HG03025 (cell line): Measurements from ENCODE around the gene CHST3.
"Not testable (repeated sequence)": the region's sequence is repeated elsewhere in the genome, so short reads cannot be mapped to it uniquely, and the experiment has no call there.

Experiments used
- ATAC-seq: cut with Tn5 transposase; IDR thresholded peaks from one replicate; pipeline ENCODE4 v1.9.1; 2021; ENCODE audit warnings: mild to moderate bottlenecking, moderate library complexity; ENCODE audit not compliant: unreplicated experiment, low FRiP score

Gene CHST3

GRCh38 chr10:71972746-71973695, 8.8 kb downstream of the CHST3 start:
- ATAC-seq, result no peak

DNA sequence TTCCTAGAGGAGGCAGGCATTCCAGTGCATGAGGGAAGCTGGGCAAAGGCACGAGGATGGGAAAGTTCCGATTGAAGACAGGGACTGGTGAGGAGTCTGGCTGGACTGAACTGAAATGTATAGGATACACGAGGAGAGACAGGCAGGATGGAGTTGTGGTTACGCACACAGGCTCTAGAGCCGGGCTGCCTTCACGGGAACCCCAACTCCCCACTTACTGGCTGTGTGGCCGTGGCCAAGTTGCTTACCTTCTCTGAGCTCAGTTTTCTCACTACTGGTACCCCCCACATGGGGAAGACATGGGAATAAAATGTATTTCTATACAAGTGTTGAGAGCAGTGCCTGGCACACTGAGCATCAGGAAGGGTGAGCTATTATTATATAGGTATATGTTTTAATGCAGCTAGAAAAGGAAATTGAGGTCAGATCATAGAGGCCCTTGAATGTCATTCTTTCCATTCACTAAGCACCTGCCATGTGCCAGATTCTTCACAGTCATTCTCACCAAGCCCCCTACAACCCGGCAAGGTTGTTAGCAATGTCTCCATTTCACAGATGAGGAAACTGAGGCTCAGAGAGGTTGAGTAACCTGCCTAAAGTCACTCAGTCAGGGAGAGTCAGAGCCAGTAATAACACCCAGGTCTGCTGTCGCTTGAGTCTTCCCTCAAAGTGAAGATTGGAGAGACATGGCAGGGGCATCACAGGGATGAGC, 9.7 kb downstream of the CHST3 start:
- no peak for ATAC-seq

GRCh38 chr10:71974489-71975021, 10.4 kb downstream of the CHST3 start:
- ATAC-seq, result no peak

- ATAC-seq, result no peak
These were observed 11.1 kb downstream of the CHST3 start for GRCh38 chr10:71975087-71975870.

GRCh38 chr10:71975871-71976725, 11.9 kb downstream of the CHST3 start:
- no peak for ATAC-seq

GRCh38 chr10:71977614-71977903, 13.4 kb downstream of the CHST3 start:
- not testable (repeated sequence) for ATAC-seq

- ATAC-seq, result no peak
These were observed 14.3 kb downstream of the CHST3 start for GRCh38 chr10:71978476-71978875.

- ATAC-seq, result no peak
These were observed 14.9 kb downstream of the CHST3 start for GRCh38 chr10:71978988-71979691.

DNA sequence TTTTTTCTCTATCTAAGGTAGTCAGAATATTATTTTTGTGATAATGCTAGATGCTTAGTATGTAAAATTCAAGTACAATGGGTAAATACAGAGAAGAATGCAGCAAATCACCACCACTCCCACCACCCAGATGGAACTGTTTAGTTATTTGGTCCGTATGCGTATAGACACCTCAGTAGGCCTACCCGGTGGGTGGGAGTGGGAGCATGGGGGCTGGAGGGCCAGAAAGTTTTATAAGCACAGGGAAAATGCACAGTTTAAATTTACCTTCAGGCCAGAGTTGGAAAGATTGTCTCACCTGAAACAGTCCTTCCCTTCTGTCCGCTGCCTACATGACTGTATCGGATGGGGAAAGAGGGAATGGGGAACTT, 15.5 kb downstream of the CHST3 start:
- ATAC-seq, result no peak

DNA sequence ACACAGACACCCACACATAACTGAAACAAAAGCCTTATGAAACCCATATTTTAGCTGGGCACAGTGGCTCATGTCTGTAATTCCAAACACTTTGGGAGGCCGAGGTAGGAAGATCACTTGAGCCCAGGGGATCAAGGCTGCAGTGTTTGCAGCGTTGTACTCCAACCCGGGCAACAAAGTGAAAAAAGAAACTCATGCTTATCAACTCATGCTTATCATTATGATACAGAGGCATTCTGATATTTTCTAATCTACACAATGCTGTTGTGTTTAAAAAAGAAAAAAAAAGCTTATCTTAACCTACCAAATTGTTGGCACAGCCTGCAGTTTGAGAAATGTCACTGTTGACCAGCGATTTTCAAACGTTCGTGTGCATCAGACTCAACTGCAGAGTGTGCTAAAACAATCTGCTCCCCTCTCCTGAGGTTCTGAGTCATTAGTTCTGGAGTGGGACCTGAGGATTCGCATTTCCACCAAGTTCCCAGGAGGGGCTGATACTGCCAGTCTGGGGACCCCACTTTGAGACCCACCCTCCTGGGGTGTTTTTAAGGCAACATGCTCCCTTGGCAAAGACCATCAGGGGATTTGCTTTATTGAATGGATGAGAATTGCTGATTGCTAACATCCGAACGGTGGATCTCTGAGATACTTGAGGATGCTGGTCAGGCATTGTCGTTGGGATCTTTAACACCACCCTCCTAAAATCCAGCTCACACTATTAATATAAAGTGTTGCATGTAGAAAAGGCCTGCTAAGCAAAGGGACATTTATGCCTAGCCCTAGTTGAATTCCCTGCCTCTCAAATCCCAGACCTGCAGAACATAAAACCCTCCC, 16.2 kb downstream of the CHST3 start:
- no peak for ATAC-seq

DNA sequence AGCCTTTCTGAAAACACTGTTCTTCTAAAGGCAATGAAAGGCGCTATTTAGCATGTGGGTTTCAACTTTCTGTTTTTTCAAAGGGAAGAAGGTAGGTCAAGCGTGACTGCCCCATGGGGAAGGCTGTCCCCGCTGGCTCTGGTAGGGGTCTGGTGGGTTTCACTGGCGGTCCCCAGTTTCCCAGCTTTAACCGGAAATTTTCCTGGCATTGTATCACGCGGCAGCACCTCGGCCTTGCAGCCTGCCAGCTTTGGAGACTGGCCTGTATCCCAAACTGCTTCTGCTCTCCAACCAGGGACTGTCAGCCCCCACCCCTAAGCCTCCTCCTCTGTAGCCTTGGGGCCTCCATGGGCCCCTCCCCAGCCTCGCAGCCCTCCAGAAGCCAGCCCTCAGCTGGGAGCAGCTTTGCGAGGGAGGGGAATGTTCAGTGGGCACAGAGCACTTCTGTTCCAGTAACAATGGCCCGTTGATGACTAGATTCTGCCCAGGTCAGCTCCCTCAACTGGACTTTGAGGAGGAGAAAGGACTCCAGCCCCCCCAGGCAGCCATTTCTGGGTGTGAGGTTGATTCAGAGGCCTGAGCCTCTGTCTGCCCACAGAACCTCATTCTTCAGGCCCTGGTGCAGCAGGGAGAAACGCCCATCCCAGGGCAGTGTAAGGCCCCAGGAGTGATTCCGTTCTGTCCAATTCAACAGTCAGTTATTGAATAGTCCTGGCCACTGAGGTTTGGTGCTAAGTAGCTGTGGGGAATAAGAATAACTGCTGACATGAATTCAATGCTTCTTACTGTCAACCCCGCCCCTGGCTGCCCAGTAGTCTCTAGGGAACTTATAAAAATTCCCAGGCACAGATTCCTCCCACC, 17.1 kb downstream of the CHST3 start:
- no peak for ATAC-seq

GRCh38 chr10:71981876-71982230, 17.7 kb downstream of the CHST3 start:
- no peak for ATAC-seq

GRCh38 chr10:71982269-71983178, 18.3 kb downstream of the CHST3 start:
- ATAC-seq, result no peak

DNA sequence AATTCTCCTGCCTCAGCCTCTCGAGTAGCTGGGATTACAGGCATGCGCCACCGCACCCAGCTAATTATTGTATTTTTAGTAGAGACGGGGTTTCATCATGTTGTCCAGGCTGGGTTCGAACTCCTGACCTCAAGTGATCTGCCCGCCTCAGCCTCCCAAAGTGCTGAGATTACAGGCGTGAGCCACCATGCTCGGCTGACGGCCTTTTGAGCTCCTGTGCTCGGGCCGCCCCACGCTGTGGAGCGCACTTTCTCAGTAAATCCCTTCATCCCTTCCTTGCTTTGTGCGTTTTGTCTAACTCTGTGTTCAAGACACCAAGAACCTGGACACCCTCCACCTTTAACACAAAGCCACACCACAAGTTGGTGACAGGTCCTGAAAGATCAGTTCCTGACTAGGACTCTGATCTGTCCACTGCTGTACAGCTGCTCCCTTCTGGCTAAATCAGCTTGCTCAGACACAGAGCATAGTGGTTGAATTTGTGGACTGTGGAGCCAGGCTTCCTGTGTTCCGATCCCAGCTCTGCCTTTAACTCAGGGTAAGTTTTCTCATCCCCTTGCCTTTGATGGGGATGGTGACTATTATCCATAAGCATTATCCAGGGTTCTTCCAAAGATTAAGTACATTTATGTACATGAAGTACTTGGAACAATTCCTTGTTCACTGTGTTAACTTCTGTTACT, 20.1 kb downstream of the CHST3 start:
- ATAC-seq, result no peak

GRCh38 chr10:71984809-71985388, 20.7 kb downstream of the CHST3 start:
- ATAC-seq, result no peak
